ENCODE results near the gene DCK. TPM values are rescaled to one million over a fixed set of nuclear protein-coding genes. Genes with fewer than 3 reads are reported as not detected.
A peak's percentile ranks its signal among the peaks of the same experiment; 100 is the strongest.
"Not testable (repeated sequence)": the region's sequence is repeated elsewhere in the genome, so short reads cannot be mapped to it uniquely, and the experiment has no call there.

Gene DCK
- total RNA-seq, 1 donor from 2014 or later: 10.8 TPM

DNA sequence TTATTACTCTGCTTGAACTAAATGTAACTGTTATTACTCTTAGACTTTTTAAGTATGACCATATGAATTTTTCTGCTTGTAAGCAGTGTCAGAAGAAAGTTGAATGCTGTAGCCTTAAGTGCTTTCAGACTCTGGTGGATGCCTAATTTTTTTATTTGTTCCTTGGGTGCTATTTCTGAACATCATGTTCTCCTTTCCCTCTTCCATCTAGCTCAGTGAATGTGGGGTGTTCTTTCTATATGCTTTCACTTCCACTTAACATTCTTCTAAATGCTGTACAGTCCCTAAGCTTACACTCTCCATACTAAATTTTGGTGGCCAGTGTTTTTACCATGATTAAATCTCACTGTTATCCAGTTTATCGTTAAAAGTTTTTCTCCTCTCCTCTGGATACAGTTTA is 3.6 kb downstream of the DCK start:
- no peak overlapping the region for H3K4me3 ChIP-seq (ENCODE audit: insufficient read depth, low read depth, low read length)
- H3K79me2 ChIP-seq (ENCODE audit: insufficient read depth, low read length): peaks cover 80% of the 10 kb centered on the region
- peaks cover 5% of the 10 kb centered on the region for H3K9me3 Mint-ChIP-seq (ENCODE audit: unreplicated experiment)
- no peak overlapping the region for H3K9ac ChIP-seq (ENCODE audit: low read length)
- peaks cover 20% of the 10 kb centered on the region for H3K36me3 Mint-ChIP-seq (ENCODE audit: low read depth, unreplicated experiment)
- FAIRE-seq (no peak), DNase-seq (ENCODE audit: low read depth) (no peak)
- peaks cover 9% of the 10 kb centered on the region for H4K20me1 ChIP-seq (ENCODE audit: insufficient read depth, low read length)
- H3K36me3 ChIP-seq (ENCODE audit: insufficient read depth, low read length): peaks cover 3% of the 10 kb centered on the region
- no peaks in the 10 kb centered on the region for H3K27me3 ChIP-seq (ENCODE audit: insufficient read depth, low read length)
- no peak overlapping the region for H3K4me3 Mint-ChIP-seq (ENCODE audit: unreplicated experiment)
- no peaks in the 10 kb centered on the region for H3K27me3 Mint-ChIP-seq (ENCODE audit: low read depth, unreplicated experiment)
- TF ChIP-seq, protein P1, sequence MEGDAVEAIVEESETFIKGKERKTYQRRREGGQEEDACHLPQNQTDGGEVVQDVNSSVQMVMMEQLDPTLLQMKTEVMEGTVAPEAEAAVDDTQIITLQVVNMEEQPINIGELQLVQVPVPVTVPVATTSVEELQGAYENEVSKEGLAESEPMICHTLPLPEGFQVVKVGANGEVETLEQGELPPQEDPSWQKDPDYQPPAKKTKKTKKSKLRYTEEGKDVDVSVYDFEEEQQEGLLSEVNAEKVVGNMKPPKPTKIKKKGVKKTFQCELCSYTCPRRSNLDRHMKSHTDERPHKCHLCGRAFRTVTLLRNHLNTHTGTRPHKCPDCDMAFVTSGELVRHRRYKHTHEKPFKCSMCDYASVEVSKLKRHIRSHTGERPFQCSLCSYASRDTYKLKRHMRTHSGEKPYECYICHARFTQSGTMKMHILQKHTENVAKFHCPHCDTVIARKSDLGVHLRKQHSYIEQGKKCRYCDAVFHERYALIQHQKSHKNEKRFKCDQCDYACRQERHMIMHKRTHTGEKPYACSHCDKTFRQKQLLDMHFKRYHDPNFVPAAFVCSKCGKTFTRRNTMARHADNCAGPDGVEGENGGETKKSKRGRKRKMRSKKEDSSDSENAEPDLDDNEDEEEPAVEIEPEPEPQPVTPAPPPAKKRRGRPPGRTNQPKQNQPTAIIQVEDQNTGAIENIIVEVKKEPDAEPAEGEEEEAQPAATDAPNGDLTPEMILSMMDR (IDR thresholded peaks at IDR 0.05; ENCODE audit: insufficient read depth, low read depth, low read length): no peak
- no peak for TF ChIP-seq EZH2 (IDR thresholded peaks at IDR 0.05; ENCODE audit: insufficient read depth, low read length)
- no peak overlapping the region for H3K27ac ChIP-seq (ENCODE audit: low read depth, low read length)
- H3K9me3 ChIP-seq (ENCODE audit: insufficient read depth, low read depth, low read length): no peaks in the 10 kb centered on the region
- peaks cover 11% of the 10 kb centered on the region for H3K4me1 ChIP-seq (ENCODE audit: insufficient read depth, low read length)
- no peak overlapping the region for H3K27ac Mint-ChIP-seq (ENCODE audit: unreplicated experiment)
- H2AFZ ChIP-seq (ENCODE audit: low read depth, low read length): no peak overlapping the region
- H3K4me1 Mint-ChIP-seq (ENCODE audit: low read depth, unreplicated experiment): peaks cover 5% of the 10 kb centered on the region
- H3K4me2 ChIP-seq (ENCODE audit: low read length): peak overlapping the region; percentile 96

DNA sequence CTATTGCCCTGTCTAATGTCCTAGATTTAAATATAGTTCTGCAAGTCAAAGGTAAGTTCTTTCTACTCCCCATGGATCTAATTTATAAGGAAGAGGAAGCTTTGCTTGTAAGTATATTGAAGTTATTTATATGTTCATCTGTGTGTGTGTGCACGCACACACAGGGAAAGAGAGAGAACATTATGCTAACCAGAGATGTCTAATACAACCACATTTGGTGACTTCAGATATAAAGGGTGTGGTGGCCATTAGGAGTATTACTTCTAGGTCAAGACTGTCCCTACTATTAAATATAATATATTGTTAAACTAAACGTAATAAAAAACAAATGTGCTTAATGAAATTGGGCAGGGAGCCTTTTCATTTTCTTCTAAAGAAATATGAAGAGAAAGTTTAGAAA is 4.1 kb downstream of the DCK start:
- Histone ChIP-seq H3K36me3 (ENCODE audit: insufficient read depth, low read length) (peaks cover 3% of the 10 kb centered on the region), H3K79me2 (ENCODE audit: insufficient read depth, low read length) (peaks cover 85% of the 10 kb centered on the region), H3K4me3 (ENCODE audit: insufficient read depth, low read depth, low read length) (no peak overlapping the region), H4K20me1 (ENCODE audit: insufficient read depth, low read length) (peaks cover 9% of the 10 kb centered on the region), H3K27me3 (ENCODE audit: insufficient read depth, low read length) (no peaks in the 10 kb centered on the region), H3K4me2 (ENCODE audit: low read length) (no peak overlapping the region), H3K9ac (ENCODE audit: low read length) (no peak overlapping the region), H3K27ac (ENCODE audit: low read depth, low read length) (no peak overlapping the region), H3K4me1 (ENCODE audit: insufficient read depth, low read length) (peaks cover 11% of the 10 kb centered on the region), H2AFZ (ENCODE audit: low read depth, low read length) (no peak overlapping the region), H3K9me3 (ENCODE audit: insufficient read depth, low read depth, low read length) (no peaks in the 10 kb centered on the region)
- H3K36me3 Mint-ChIP-seq (ENCODE audit: low read depth, unreplicated experiment): peaks cover 20% of the 10 kb centered on the region
- H3K27ac Mint-ChIP-seq (ENCODE audit: unreplicated experiment): no peak overlapping the region
- no peak for DNase-seq (ENCODE audit: low read depth)
- peaks cover 5% of the 10 kb centered on the region for H3K4me1 Mint-ChIP-seq (ENCODE audit: low read depth, unreplicated experiment)
- no peaks in the 10 kb centered on the region for H3K27me3 Mint-ChIP-seq (ENCODE audit: low read depth, unreplicated experiment)
- H3K4me3 Mint-ChIP-seq (ENCODE audit: unreplicated experiment): no peak overlapping the region
- H3K9me3 Mint-ChIP-seq (ENCODE audit: unreplicated experiment): peaks cover 5% of the 10 kb centered on the region
- no peak for FAIRE-seq
- TF ChIP-seq, protein P1 (IDR thresholded peaks at IDR 0.05; ENCODE audit: insufficient read depth, low read depth, low read length): no peak
- no peak for TF ChIP-seq EZH2 (IDR thresholded peaks at IDR 0.05; ENCODE audit: insufficient read depth, low read length)

DNA sequence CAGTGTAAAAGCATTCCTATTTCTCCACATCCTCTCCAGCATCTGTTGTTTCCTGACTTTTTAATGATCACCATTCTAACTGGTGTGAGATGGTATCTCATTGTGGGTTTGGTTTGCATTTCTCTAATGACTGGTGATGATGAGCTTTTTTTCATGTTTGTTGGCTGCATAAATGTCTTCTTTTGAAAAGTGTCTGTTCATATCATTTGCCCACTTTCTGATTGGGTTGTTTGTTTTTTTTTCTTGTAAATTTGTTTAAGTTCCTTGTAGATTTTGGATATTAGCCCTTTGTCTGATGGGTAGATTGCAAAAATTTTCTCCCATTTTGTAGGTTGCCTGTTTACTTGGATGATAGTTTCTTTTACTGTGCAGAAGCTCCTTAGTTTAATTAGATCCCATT is 6.2 kb downstream of the DCK start:
- H3K36me3 ChIP-seq (ENCODE audit: insufficient read depth, low read length); H3K27ac Mint-ChIP-seq (ENCODE audit: unreplicated experiment); H3K27me3 ChIP-seq (ENCODE audit: insufficient read depth, low read length); H3K4me3 ChIP-seq (ENCODE audit: insufficient read depth, low read depth, low read length); H3K4me1 ChIP-seq (ENCODE audit: insufficient read depth, low read length); H3K9ac ChIP-seq (ENCODE audit: low read length); H2AFZ ChIP-seq (ENCODE audit: low read depth, low read length); DNase-seq (ENCODE audit: low read depth); H3K9me3 Mint-ChIP-seq (ENCODE audit: unreplicated experiment); H3K4me2 ChIP-seq (ENCODE audit: low read length); H3K27ac ChIP-seq (ENCODE audit: low read depth, low read length); H4K20me1 ChIP-seq (ENCODE audit: insufficient read depth, low read length); H3K4me3 Mint-ChIP-seq (ENCODE audit: unreplicated experiment); H3K27me3 Mint-ChIP-seq (ENCODE audit: low read depth, unreplicated experiment); H3K4me1 Mint-ChIP-seq (ENCODE audit: low read depth, unreplicated experiment); H3K9me3 ChIP-seq (ENCODE audit: insufficient read depth, low read depth, low read length); FAIRE-seq: not testable (repeated sequence)
- H3K36me3 Mint-ChIP-seq (ENCODE audit: low read depth, unreplicated experiment): peaks cover 22% of the 10 kb centered on the region
- peaks cover 88% of the 10 kb centered on the region for H3K79me2 ChIP-seq (ENCODE audit: insufficient read depth, low read length)

DNA sequence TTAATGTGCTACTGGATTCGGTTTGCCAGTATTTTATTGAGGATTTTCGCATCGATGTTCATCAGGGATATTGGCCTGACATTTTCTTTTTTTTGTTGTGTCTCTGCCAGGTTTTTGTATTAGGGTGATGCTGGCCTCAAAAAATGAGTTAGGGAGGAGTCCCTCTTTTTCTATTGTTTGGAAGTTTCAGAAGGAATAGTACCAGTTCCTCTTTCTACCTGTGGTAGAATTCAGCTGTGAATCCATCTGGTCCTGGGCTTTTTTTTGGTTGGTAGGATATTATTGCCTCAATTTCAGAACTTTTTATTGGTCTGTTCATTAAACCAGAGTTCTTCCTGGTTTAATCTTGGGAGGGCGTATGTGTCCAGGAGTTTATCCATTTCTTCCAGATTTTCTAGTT is 7.9 kb downstream of the DCK start:
- H3K36me3 Mint-ChIP-seq (ENCODE audit: low read depth, unreplicated experiment): peaks cover 22% of the 10 kb centered on the region
- H3K27me3 ChIP-seq (ENCODE audit: insufficient read depth, low read length); H3K27me3 Mint-ChIP-seq (ENCODE audit: low read depth, unreplicated experiment); H3K4me3 Mint-ChIP-seq (ENCODE audit: unreplicated experiment); H3K4me1 ChIP-seq (ENCODE audit: insufficient read depth, low read length); H3K9ac ChIP-seq (ENCODE audit: low read length); FAIRE-seq; H3K27ac Mint-ChIP-seq (ENCODE audit: unreplicated experiment); H3K4me1 Mint-ChIP-seq (ENCODE audit: low read depth, unreplicated experiment); H3K4me2 ChIP-seq (ENCODE audit: low read length); H2AFZ ChIP-seq (ENCODE audit: low read depth, low read length); H3K27ac ChIP-seq (ENCODE audit: low read depth, low read length); H3K4me3 ChIP-seq (ENCODE audit: insufficient read depth, low read depth, low read length); H3K36me3 ChIP-seq (ENCODE audit: insufficient read depth, low read length); DNase-seq (ENCODE audit: low read depth); H3K9me3 ChIP-seq (ENCODE audit: insufficient read depth, low read depth, low read length); H3K9me3 Mint-ChIP-seq (ENCODE audit: unreplicated experiment); H4K20me1 ChIP-seq (ENCODE audit: insufficient read depth, low read length): not testable (repeated sequence)
- H3K79me2 ChIP-seq (ENCODE audit: insufficient read depth, low read length): peaks cover 80% of the 10 kb centered on the region
